H1 (cell line): Measurements from ENCODE around the gene CGGBP1. TPM values are rescaled to one million over a fixed set of nuclear protein-coding genes. Genes with fewer than 3 reads are reported as not detected.

Experiments used
- CTCF ChIA-PET: fragments of 300-600 bp; sonication (Branson Sonifier 250); formaldehyde crosslinking; loops from one replicate; lab custom pipeline; 2021; ENCODE audit not compliant: partially characterized antibody; lab: Charles Lee
- POLR2A ChIA-PET: fragments of 300-600 bp; sonication (Branson Sonifier 250); formaldehyde crosslinking; loops from one replicate; lab custom pipeline; 2021; ENCODE audit warnings: inconsistent platforms; ENCODE audit not compliant: partially characterized antibody; lab: Charles Lee
- DNase-seq, 2 experiments: peaks; one replicate each; pipeline versions ENCODE4 v3.0.0 to v3.0.0-alpha.2; 2010 to 2022; ENCODE audit warnings: low spot score in 2 of 2, low read depth in 1 of 2, mixed read lengths in 1 of 2
- FAIRE-seq: peaks from 2 replicates; lab custom pipeline; 2011; peaks lifted over from hg19 to GRCh38; lab: Jason Lieb, UNC
- H2AFZ ChIP-seq: 2 replicates; pipeline ENCODE4 v1.8.1; 2012; ENCODE audit warnings: low read length, inconsistent platforms
- H2AK5ac ChIP-seq: 2 replicates; pipeline ENCODE4 v1.6.1; 2013; ENCODE audit warnings: low read depth, low read length
- H2BK120ac ChIP-seq: replicated peaks from 2 replicates; pipeline ENCODE3; 2013; ENCODE audit warnings: low read depth, low read length, inconsistent platforms
- H2BK12ac ChIP-seq: 2 replicates; pipeline ENCODE4 v1.6.1; 2013; ENCODE audit warnings: low read depth, low read length
- H2BK15ac ChIP-seq: 2 replicates; pipeline ENCODE4 v1.6.1; 2013; ENCODE audit warnings: low read length
- H2BK20ac ChIP-seq: 2 replicates; pipeline ENCODE4 v1.6.1; 2013; ENCODE audit warnings: low read length
- H2BK5ac ChIP-seq: 2 replicates; pipeline ENCODE4 v1.6.1; 2013; ENCODE audit warnings: low read depth, low read length
- H3K14ac ChIP-seq: 2 replicates; pipeline ENCODE4 v1.6.1; 2013; ENCODE audit warnings: inconsistent platforms; ENCODE audit not compliant: insufficient read length
- H3K18ac ChIP-seq: 2 replicates; pipeline ENCODE4 v1.6.1; 2013; ENCODE audit warnings: low read length; ENCODE audit errors: extremely low read depth
- H3K23ac ChIP-seq: 2 replicates; pipeline ENCODE4 v1.6.1; 2013; ENCODE audit warnings: inconsistent platforms; ENCODE audit not compliant: insufficient read length
- H3K23me2 ChIP-seq: 2 replicates; pipeline ENCODE4 v1.6.1; 2013; ENCODE audit warnings: low read depth, low read length
- H3K27ac ChIP-seq: 2 replicates; pipeline ENCODE4 v1.6.1; 2011; ENCODE audit warnings: low read depth, low read length, inconsistent platforms
- H3K27me3 ChIP-seq, 4 experiments: replicated peaks in 1 of 4; 1 replicate in 1 of 4; 2 replicates in 3 of 4; pipeline versions ENCODE4 v1.6.1 to v1.8.1; 2011 to 2013; ENCODE audit warnings: low read length in 3 of 4, mild to moderate bottlenecking in 3 of 4, inconsistent platforms in 2 of 4, mixed read lengths in 2 of 4, moderate library complexity in 1 of 4; ENCODE audit not compliant: control insufficient read depth in 3 of 4, insufficient read depth in 3 of 4; ENCODE audit errors: extremely low read depth in 1 of 4
- H3K36me3 ChIP-seq, 4 experiments: 2 replicates each; pipeline versions ENCODE4 v1.6.1 to v1.8.1; 2011 to 2013; ENCODE audit warnings: mild to moderate bottlenecking in 4 of 4, low read length in 3 of 4, moderate library complexity in 2 of 4, control low read depth in 1 of 4, inconsistent platforms in 1 of 4; ENCODE audit not compliant: insufficient read depth in 4 of 4, control insufficient read depth in 2 of 4
- H3K4ac ChIP-seq: replicated peaks from 2 replicates; pipeline ENCODE3; 2013; ENCODE audit warnings: low read length, low read depth, mixed read lengths, inconsistent platforms; ENCODE audit not compliant: insufficient read length
- H3K4me1 ChIP-seq, 4 experiments: replicated peaks in 1 of 4; 1 replicate in 1 of 4; 2 replicates in 3 of 4; pipeline versions ENCODE4 v1.6.1 to v1.8.1; 2011 to 2013; ENCODE audit warnings: low read length in 3 of 4, inconsistent platforms in 2 of 4, mixed read lengths in 1 of 4; ENCODE audit not compliant: insufficient read depth in 4 of 4, control insufficient read depth in 3 of 4
- H3K4me2 ChIP-seq, 2 experiments: 2 replicates each; pipeline versions ENCODE4 v1.6.1 to v1.8.1; 2011 to 2013; ENCODE audit warnings: low read depth in 2 of 2, low read length in 2 of 2, control low read depth in 1 of 2, inconsistent platforms in 1 of 2, mild to moderate bottlenecking in 1 of 2; ENCODE audit not compliant: insufficient read depth in 1 of 2
- H3K4me3 ChIP-seq, 4 experiments: fragments of 200-600, 300-600 bp in 1 of 4; sonication (generic), shearing (Covaris generic), sonication (Bioruptor Twin) in 1 of 4; 2 replicates each; pipeline versions ENCODE4 v1.5.1 to v1.8.1; 2011 to 2016; ENCODE audit warnings: low read length in 4 of 4, low read depth in 3 of 4, control low read depth in 2 of 4, inconsistent platforms in 2 of 4, mild to moderate bottlenecking in 2 of 4, mixed read lengths in 1 of 4, moderate library complexity in 1 of 4; ENCODE audit not compliant: insufficient read depth in 2 of 4; ENCODE audit errors: extremely low read depth in 1 of 4
- H3K56ac ChIP-seq: replicated peaks from 2 replicates; pipeline ENCODE3; 2013; ENCODE audit warnings: low read depth, mild to moderate bottlenecking, mixed read lengths, low read length, inconsistent platforms; ENCODE audit not compliant: insufficient read length
- H3K79me1 ChIP-seq: 2 replicates; pipeline ENCODE4 v1.6.1; 2013; ENCODE audit warnings: low read depth, low read length, control low read depth
- H3K79me2 ChIP-seq, 2 experiments: 2 replicates each; pipeline versions ENCODE4 v1.6.1 to v1.8.1; 2012 to 2013; ENCODE audit warnings: low read length in 2 of 2, mild to moderate bottlenecking in 2 of 2, inconsistent platforms in 1 of 2; ENCODE audit not compliant: insufficient read depth in 2 of 2, control insufficient read depth in 1 of 2
- H3K9ac ChIP-seq, 4 experiments: replicated peaks in 1 of 4; 1 replicate in 1 of 4; 2 replicates in 3 of 4; pipeline versions ENCODE4 v1.6.1 to v1.8.1; 2011 to 2013; ENCODE audit warnings: low read depth in 3 of 4, low read length in 3 of 4, control low read depth in 2 of 4, mild to moderate bottlenecking in 2 of 4, moderate library complexity in 2 of 4, inconsistent platforms in 1 of 4; ENCODE audit errors: extremely low read depth in 1 of 4
- H3K9me3 ChIP-seq, 2 experiments: 2 replicates each; pipeline versions ENCODE4 v1.6.1 to v1.8.1; 2012 to 2013; ENCODE audit warnings: mild to moderate bottlenecking in 2 of 2, moderate library complexity in 2 of 2, control low read depth in 1 of 2, inconsistent platforms in 1 of 2, low read depth in 1 of 2, low read length in 1 of 2, mixed read lengths in 1 of 2; ENCODE audit not compliant: insufficient read depth in 2 of 2
- H4K20me1 ChIP-seq, 2 experiments: replicated peaks in 1 of 2; 2 replicates each; pipeline versions ENCODE3 to v1.8.1; 2011 to 2013; ENCODE audit warnings: inconsistent platforms in 2 of 2, low read length in 2 of 2, mild to moderate bottlenecking in 1 of 2; ENCODE audit not compliant: insufficient read depth in 2 of 2, control insufficient read depth in 1 of 2
- H4K5ac ChIP-seq: 2 replicates; pipeline ENCODE4 v1.6.1; 2013; ENCODE audit warnings: low read length, low read depth, mixed read lengths, inconsistent platforms; ENCODE audit not compliant: insufficient read length
- H4K8ac ChIP-seq: 2 replicates; pipeline ENCODE4 v1.8.0; 2013; ENCODE audit warnings: mild to moderate bottlenecking, moderate library complexity, low read length, inconsistent platforms; ENCODE audit not compliant: insufficient read depth; ENCODE audit errors: extremely low read depth
- H4K91ac ChIP-seq: replicated peaks from 2 replicates; pipeline ENCODE3; 2013; ENCODE audit warnings: low read length, mixed read lengths, inconsistent platforms; ENCODE audit not compliant: insufficient read length
- CREB1 ChIP-seq: IDR thresholded peaks from 2 replicates; pipeline ENCODE4 v1.6.1; 2012; ENCODE audit warnings: inconsistent platforms
- KDM4A ChIP-seq: IDR thresholded peaks from one replicate; pipeline ENCODE4 v1.7.1; 2012; ENCODE audit warnings: low read depth, mild to moderate bottlenecking, moderate library complexity, low read length, inconsistent platforms; ENCODE audit not compliant: severe bottlenecking
- MAFK ChIP-seq: IDR thresholded peaks from 2 replicates; pipeline ENCODE4 v1.6.1; 2012; ENCODE audit warnings: low read depth, mild to moderate bottlenecking, improper control_type of control experiment, low read length
- WGBS, 2 experiments: shearing (Covaris generic) in 1 of 2; methylation state at CpG; one replicate each; pipeline versions ENCODE4 v1.1.6 to v1.1.7; 2013 to 2015; ENCODE audit warnings: low lambda C conversion rate in 2 of 2, mixed read lengths in 2 of 2, inconsistent platforms in 1 of 2, low coverage in 1 of 2, missing lambda C conversion rate in 1 of 2; ENCODE audit not compliant: insufficient replicate concordance in 2 of 2, insufficient coverage in 1 of 2, insufficient read length in 1 of 2; ENCODE audit errors: extremely low coverage in 1 of 2, missing lambda C conversion rate in 1 of 2; 5-methylcytosine and 5-hydroxymethylcytosine counted together
- polyA plus RNA-seq, 7 experiments: library from polyadenylated mRNA; depleted of rRNA in 3 of 7; stranded (reverse) in 5 of 7; unstranded in 2 of 7; fragments of >200 nt in 5 of 7; fragments of 200-250 nt in 2 of 7; gene quantifications; 1 replicate in 5 of 7; 2 replicates in 1 of 7; 4 replicates in 1 of 7; pipeline versions ENCODE4 v1.2.1 to v1.2.3, GENCODE V29; 2011 to 2013; ENCODE audit warnings: missing spikeins in 2 of 7, mixed read lengths in 2 of 7
- total RNA-seq: library from RNA; stranded (reverse); fragmentation: NEBNext Ultra II Directional; extraction: Animal tissue kit (Norgen Biotek cat#: 25700); gene quantifications from 2 replicates; pipeline ENCODE4 v1.2.1, GENCODE V29; 2021
- TF ChIP-seq, protein P1 (sequence below), 3 experiments: IDR thresholded peaks; 1 replicate in 2 of 3; 2 replicates in 1 of 3; pipeline versions ENCODE4 v1.5.1 to v1.6.1; 2011; ENCODE audit warnings: low read length in 3 of 3, mild to moderate bottlenecking in 3 of 3, inconsistent platforms in 2 of 3, low read depth in 1 of 3, moderate library complexity in 1 of 3; ENCODE audit not compliant: insufficient read depth in 1 of 3; ENCODE audit errors: control extremely low read depth in 1 of 3
- TF ChIP-seq, protein P2 (sequence below): IDR thresholded peaks from 2 replicates; pipeline ENCODE4 v1.6.1; 2012; ENCODE audit warnings: inconsistent platforms

CGGBP1 gene
- total and polyA plus RNA-seq, 2 of the 8 experiments (the other 6 are each of a cell fraction or from before 2014, with no cell fraction given): 22.9 to 61.4 TPM

DNA sequence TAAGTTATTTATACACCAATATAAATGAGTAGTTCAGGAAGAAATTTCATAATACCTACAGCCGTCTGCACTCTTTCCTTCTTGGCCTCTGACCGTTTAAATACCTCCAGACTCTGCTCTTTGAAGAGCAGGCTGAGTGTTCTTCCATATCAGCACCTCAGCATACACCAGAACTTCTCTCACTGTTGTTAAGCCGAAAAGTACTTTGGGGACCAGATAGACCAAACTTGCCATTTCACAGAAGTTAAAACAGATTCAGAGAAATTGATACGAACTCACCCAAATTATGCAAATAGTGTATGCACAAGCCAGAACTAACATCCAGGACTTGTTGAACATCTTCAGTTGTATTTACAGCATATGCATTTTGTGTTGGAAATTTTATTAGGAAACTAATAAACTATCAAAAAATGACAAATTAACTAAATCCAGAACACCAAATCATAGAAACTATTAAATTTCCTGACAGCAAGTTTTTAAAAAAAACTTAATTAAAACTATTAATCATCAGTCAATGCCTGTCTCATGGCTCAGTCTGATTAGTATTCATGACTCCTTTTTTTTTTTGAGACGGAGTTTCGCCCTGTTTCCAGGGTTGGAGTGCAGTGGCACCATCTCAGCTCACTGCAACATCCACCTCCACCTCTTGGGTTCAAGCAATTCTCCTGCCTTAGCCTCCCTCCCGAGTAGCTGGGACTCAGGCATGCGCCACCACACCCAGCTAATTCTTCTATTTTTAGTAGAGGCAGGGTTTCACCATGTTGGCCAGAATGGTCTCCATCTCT is 24.1 kb downstream of the CGGBP1 start:
- Histone ChIP-seq H3K14ac (no peak overlapping the region), H3K18ac (no peak overlapping the region), H4K5ac (no peak overlapping the region), H3K56ac (no peak overlapping the region), H3K27ac (no peak overlapping the region), H3K79me2 (no peaks in the 10 kb centered on the region), H2BK5ac (no peak overlapping the region), H4K8ac (no peak overlapping the region), H3K9me3 (no peaks in the 10 kb centered on the region), H3K23me2 (no peaks in the 10 kb centered on the region), H2BK12ac (no peak overlapping the region), H3K4ac (no peak overlapping the region), H2BK120ac (no peak overlapping the region), H4K20me1 (no peaks in the 10 kb centered on the region), H3K4me2 (no peak overlapping the region), H3K9ac (no peak overlapping the region), H2AK5ac (no peak overlapping the region), H3K4me3 (no peak overlapping the region), H3K27me3 (no peaks in the 10 kb centered on the region), H3K4me1 (no peaks in the 10 kb centered on the region), H2BK20ac (no peak overlapping the region), H3K23ac (no peak overlapping the region), H3K36me3 (no peaks in the 10 kb centered on the region), H2BK15ac (no peak overlapping the region), H3K79me1 (no peaks in the 10 kb centered on the region), H2AFZ (no peak overlapping the region), H4K91ac (no peak overlapping the region)
- 85% methylated on average over 8 of the region's 8 CpGs; no CpG with 5 or more reads in 1 of the 2 experiments for WGBS, 2 experiments
- POLR2A ChIA-PET: interaction anchor here (0.6 to 0.7 kb wide), 2 partner anchors 186 to 248 kb away, joined by 3 read pairs; no protein-coding TSS in a partner anchor
- CTCF ChIA-PET: interaction anchor here (0.8 kb wide), 2 partner anchors 10 to 33 kb away, joined by 3 read pairs; no protein-coding TSS in a partner anchor
- TF ChIP-seq, protein P1, sequence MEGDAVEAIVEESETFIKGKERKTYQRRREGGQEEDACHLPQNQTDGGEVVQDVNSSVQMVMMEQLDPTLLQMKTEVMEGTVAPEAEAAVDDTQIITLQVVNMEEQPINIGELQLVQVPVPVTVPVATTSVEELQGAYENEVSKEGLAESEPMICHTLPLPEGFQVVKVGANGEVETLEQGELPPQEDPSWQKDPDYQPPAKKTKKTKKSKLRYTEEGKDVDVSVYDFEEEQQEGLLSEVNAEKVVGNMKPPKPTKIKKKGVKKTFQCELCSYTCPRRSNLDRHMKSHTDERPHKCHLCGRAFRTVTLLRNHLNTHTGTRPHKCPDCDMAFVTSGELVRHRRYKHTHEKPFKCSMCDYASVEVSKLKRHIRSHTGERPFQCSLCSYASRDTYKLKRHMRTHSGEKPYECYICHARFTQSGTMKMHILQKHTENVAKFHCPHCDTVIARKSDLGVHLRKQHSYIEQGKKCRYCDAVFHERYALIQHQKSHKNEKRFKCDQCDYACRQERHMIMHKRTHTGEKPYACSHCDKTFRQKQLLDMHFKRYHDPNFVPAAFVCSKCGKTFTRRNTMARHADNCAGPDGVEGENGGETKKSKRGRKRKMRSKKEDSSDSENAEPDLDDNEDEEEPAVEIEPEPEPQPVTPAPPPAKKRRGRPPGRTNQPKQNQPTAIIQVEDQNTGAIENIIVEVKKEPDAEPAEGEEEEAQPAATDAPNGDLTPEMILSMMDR (IDR thresholded peaks at IDR 0.05; ENCODE audit: control extremely low read depth in 1 of 3, insufficient read depth in 1 of 3, low read depth in 1 of 3, low read length in 3 of 3): no peak
- TF ChIP-seq KDM4A (no peak), CREB1 (no peak), MAFK (no peak)
- TF ChIP-seq, protein P2, sequence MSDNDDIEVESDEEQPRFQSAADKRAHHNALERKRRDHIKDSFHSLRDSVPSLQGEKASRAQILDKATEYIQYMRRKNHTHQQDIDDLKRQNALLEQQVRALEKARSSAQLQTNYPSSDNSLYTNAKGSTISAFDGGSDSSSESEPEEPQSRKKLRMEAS: no peak
- DNase-seq: no peak
- FAIRE-seq: no peak
